GM18867 (cell line): ENCODE data around the gene LY9.

Source experiments
- ATAC-seq: cut with Tn5 transposase; IDR thresholded peaks from one replicate; pipeline ENCODE4 v1.9.1; 2021; ENCODE audit warnings: mild to moderate bottlenecking, moderate library complexity; ENCODE audit not compliant: unreplicated experiment

LY9 gene

GRCh38 chr1:160795951-160796383, at the start of gene LY9:
Gene LY9, plus strand, starts transcription at chr1:160796174. Its CDS starts 14 bp downstream, at chr1:160796188.
- peak; percentile 83 for ATAC-seq

GRCh38 chr1:160746836-160747500, 49.0 kb upstream of the LY9 start:
- ATAC-seq = no peak

GRCh38 chr1:160747717-160748116, 48.3 kb upstream of the LY9 start:
- ATAC-seq = no peak

GRCh38 chr1:160748181-160748877, 47.6 kb upstream of the LY9 start:
- ATAC-seq = no peak

GRCh38 chr1:160748878-160749269, 47.1 kb upstream of the LY9 start:
- ATAC-seq = no peak

- ATAC-seq = no peak
These were observed 45.4 kb upstream of the LY9 start for GRCh38 chr1:160750608-160751007.

GRCh38 chr1:160752406-160752805, 43.6 kb upstream of the LY9 start:
- ATAC-seq = no peak

GRCh38 chr1:160752924-160753323, 43.0 kb upstream of the LY9 start:
- ATAC-seq = no peak

- ATAC-seq = no peak
These were observed 42.4 kb upstream of the LY9 start for GRCh38 chr1:160753594-160753993.

- ATAC-seq = no peak
These were observed 40.5 kb upstream of the LY9 start for GRCh38 chr1:160755461-160755860.

- peak; percentile 76 for ATAC-seq
These were observed 39.8 kb upstream of the LY9 start for GRCh38 chr1:160755911-160756848.

GRCh38 chr1:160756849-160757201, 39.1 kb upstream of the LY9 start:
- ATAC-seq = peak; percentile 35

- ATAC-seq = no peak
These were observed 37.5 kb upstream of the LY9 start for GRCh38 chr1:160758521-160758920.

- no peak for ATAC-seq
These were observed 36.2 kb upstream of the LY9 start for GRCh38 chr1:160759740-160760139.

- ATAC-seq = no peak
These were observed 34.9 kb upstream of the LY9 start for GRCh38 chr1:160761046-160761445.

- ATAC-seq = no peak
These were observed 34.1 kb upstream of the LY9 start for GRCh38 chr1:160761886-160762285.

GRCh38 chr1:160763993-160764392, 32.0 kb upstream of the LY9 start:
- ATAC-seq = no peak

GRCh38 chr1:160767395-160768294, 28.3 kb upstream of the LY9 start:
- peak; percentile 58 for ATAC-seq

GRCh38 chr1:160768295-160768657, 27.7 kb upstream of the LY9 start:
- peak; percentile 86 for ATAC-seq

- no peak for ATAC-seq
These were observed 23.6 kb upstream of the LY9 start for GRCh38 chr1:160772331-160772730.

GRCh38 chr1:160773093-160773492, 22.9 kb upstream of the LY9 start:
- ATAC-seq = no peak
